SK-N-MC (cell line): ENCODE measurements around the gene EFNA3.

ENCODE experiments used
- EZH2 ChIP-seq: fragments of 200-600 bp; sonication (generic); IDR thresholded peaks from one replicate; pipeline ENCODE4 v1.6.1; 2017; ENCODE audit warnings: antibody characterized with exemption
- POLR2AphosphoS5 ChIP-seq: IDR thresholded peaks from 2 replicates; pipeline ENCODE4 v1.6.1; 2012; ENCODE audit warnings: mild to moderate bottlenecking, low read depth, low read length, borderline replicate concordance

GRCh38 chr1:155125946-155126555 is 47.4 kb downstream of the EFNA3 start:
- TF ChIP-seq POLR2AphosphoS5 (no peak), EZH2 (no peak)
